ENCODE data around the gene MGRN1.
A peak's percentile ranks its signal among the peaks of the same experiment; 100 is the strongest.

The MGRN1 gene

DNA sequence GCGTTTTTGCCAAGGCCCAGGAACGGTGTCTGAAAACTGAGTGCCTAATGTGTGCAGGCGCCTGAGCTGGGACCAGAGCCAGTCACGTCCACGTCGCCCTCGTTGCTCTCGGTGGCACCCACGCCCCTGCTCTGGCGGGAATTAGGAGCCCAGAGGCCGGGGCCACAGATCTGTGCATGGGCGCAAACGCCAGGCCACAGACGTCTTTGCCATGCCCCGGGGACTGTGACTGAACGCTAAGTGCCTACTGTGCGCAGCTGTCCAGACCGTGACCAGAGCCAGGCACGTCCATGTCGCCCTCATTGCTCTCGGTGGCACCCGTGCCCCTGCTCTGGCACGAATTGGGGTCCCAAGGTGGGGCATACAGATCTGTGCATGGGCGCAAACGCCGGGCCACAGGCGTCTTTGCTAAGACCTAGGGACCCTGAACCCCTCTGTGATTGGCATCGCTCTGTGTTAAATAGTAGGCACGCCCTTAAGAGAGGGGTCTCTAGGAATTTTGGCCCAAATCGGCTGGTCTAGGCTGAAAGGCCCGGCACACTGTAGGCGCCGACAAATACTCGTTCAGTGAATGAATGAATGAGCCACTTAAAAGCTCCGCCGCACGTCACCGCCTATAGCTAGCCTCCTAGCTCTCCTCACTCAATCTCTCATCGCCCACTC lies 9.1 kb upstream of the MGRN1 start:
- Histone ChIP-seq H3K27me3 (ENCODE audit: insufficient read depth, insufficient read length) (no peaks in the 10 kb centered on the region), H3K4me3 (ENCODE audit: insufficient read length, low read depth) (peak overlapping the region; percentile 97), H3K4me1 (ENCODE audit: insufficient read depth, insufficient read length) (peaks cover 45% of the 10 kb centered on the region), H3K36me3 (ENCODE audit: insufficient read depth, insufficient read length, low read length) (peaks cover 7% of the 10 kb centered on the region), H3K9me3 (ENCODE audit: insufficient read depth, low read length) (no peaks in the 10 kb centered on the region), H3K9ac (ENCODE audit: insufficient read length, low read depth) (peak overlapping the region; percentile 96)
- TF ChIP-seq YY1 (IDR thresholded peaks at IDR 0.05; ENCODE audit: insufficient read depth, insufficient read length) (no peak), SUZ12 (IDR thresholded peaks at IDR 0.05; ENCODE audit: extremely low read depth, insufficient read depth, insufficient read length) (no peak), ZNF274 (IDR thresholded peaks at IDR 0.05; ENCODE audit: low read depth, low read length) (no peak)
- DNase-seq (ENCODE audit: low read depth, low spot score): no peak

DNA sequence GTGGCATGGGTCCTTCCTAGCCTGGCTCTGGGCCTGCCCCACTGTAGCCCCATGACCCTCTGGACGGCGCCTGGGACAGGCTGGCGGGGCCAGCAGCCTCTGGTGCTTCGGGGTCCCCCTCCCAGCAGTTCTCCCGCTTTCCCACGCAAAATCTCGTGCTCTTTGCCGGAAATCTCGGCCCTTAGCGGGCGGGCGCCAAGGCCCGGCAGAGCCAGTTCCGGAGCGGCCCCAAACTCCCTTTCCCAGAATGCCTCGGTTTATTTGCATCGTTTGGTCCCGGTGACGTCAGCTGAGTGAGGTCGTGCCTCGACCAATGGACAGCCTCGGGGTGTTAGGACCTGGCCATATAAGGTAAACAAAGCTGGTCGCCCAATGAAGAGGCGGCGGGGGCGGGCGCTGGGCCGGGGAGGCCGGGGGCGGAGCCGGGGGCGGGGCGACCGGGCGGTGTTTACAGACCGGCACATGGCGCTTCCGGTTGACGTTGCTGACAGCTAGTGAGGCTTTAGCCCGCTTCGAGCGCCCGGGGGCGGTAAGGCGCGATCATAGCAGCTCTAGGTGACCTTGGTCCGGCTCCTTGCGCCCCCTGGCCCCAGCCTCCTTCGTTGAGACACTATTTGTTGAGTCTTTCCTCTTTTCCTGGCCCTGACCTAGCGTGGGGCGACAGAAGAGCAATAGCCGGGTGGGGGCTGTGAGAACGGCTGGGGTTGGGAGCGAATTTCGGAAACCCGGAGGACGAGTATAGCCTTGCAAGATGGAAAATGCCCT lies 8.4 kb upstream of the MGRN1 start:
- peaks cover 38% of the 10 kb centered on the region for H3K4me1 ChIP-seq (ENCODE audit: insufficient read depth, insufficient read length)
- no peak for TF ChIP-seq SUZ12 (IDR thresholded peaks at IDR 0.05; ENCODE audit: extremely low read depth, insufficient read depth, insufficient read length)
- TF ChIP-seq YY1 (IDR thresholded peaks at IDR 0.05; ENCODE audit: insufficient read depth, insufficient read length): no peak
- no peak for TF ChIP-seq ZNF274 (IDR thresholded peaks at IDR 0.05; ENCODE audit: low read depth, low read length)
- peaks cover 2% of the 10 kb centered on the region for H3K36me3 ChIP-seq (ENCODE audit: insufficient read depth, insufficient read length, low read length)

DNA sequence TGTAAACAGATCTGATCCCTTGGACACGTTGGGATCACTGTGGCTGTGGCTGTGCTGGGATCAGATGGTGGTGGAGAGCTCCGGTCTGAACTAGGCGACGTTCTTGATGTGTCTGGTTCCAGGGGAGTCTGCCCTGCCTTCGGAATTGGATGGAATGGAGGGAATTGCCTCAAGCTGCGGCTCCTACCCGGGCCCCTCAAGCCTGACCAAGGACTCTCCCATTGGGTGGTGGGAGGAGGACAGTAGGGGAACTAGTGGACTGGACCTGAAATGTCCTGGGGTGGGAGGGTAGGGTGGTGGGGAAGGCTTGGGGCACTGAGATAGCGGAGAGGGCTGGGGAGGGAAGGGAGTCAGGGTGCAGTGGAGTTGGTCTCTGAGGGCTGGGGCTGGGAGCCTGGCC lies 6.7 kb upstream of the MGRN1 start:
- DNase-seq (ENCODE audit: low read depth, low spot score): no peak
- Histone ChIP-seq H3K27me3 (ENCODE audit: insufficient read depth, insufficient read length) (no peaks in the 10 kb centered on the region), H3K9me3 (ENCODE audit: insufficient read depth, low read length) (no peaks in the 10 kb centered on the region), H3K4me1 (ENCODE audit: insufficient read depth, insufficient read length) (peaks cover 31% of the 10 kb centered on the region), H3K9ac (ENCODE audit: insufficient read length, low read depth) (peak overlapping the region; percentile 70), H3K4me3 (ENCODE audit: insufficient read length, low read depth) (no peak overlapping the region), H3K36me3 (ENCODE audit: insufficient read depth, insufficient read length, low read length) (no peaks in the 10 kb centered on the region)
- TF ChIP-seq YY1 (IDR thresholded peaks at IDR 0.05; ENCODE audit: insufficient read depth, insufficient read length) (no peak), SUZ12 (IDR thresholded peaks at IDR 0.05; ENCODE audit: extremely low read depth, insufficient read depth, insufficient read length) (no peak), ZNF274 (IDR thresholded peaks at IDR 0.05; ENCODE audit: low read depth, low read length) (no peak)

More for the DNA sequence above, 8.4 kb upstream of the MGRN1 start:
- Histone ChIP-seq H3K9me3 (ENCODE audit: insufficient read depth, low read length) (no peaks in the 10 kb centered on the region), H3K4me3 (ENCODE audit: insufficient read length, low read depth) (peak overlapping the region; percentile 97), H3K9ac (ENCODE audit: insufficient read length, low read depth) (peak overlapping the region; percentile 96), H3K27me3 (ENCODE audit: insufficient read depth, insufficient read length) (no peaks in the 10 kb centered on the region)
- DNase-seq (ENCODE audit: low read depth, low spot score): peak; percentile 100

DNA sequence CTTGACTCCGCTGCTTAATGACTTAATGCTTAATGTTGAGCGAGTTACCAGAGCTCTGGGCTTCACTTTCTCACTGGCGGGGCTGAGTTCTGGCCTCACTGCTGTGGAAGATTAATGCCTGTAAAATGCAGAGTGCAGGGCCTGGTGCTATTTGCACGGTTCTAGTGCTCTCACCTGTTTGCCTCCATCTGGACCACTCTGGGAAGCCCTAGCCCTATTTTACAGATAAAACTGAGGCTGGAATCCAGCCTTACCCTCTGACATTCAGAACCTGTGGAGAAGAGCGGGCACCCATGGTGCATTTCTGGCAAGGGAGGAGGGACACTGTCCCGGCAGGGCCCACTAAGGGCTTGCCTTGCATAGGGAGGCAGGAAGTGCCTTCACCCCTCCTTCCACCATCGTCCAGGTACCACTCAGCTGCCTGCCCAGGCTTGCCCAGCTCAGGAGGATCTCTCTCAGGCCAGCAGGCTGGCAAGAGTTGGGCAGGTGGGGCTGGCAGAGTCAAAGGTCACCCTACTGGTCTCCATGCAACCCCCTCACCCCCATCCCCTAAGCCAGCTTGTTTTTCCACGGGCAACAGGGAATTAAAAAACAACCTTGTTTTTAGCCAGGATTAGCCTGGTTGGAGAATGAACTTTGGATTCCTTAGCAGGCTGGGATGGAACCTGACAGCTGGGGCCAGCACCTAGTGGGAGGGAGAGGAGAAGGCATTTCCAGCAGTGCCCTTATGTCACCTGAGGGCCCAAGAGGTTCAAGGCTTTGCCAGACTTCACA lies 5.8 kb upstream of the MGRN1 start:
- H3K27me3 ChIP-seq (ENCODE audit: insufficient read depth, insufficient read length): no peaks in the 10 kb centered on the region
- no peak for DNase-seq (ENCODE audit: low read depth, low spot score)
- H3K4me1 ChIP-seq (ENCODE audit: insufficient read depth, insufficient read length): peaks cover 23% of the 10 kb centered on the region
- no peak for TF ChIP-seq YY1 (IDR thresholded peaks at IDR 0.05; ENCODE audit: insufficient read depth, insufficient read length)
- TF ChIP-seq SUZ12 (IDR thresholded peaks at IDR 0.05; ENCODE audit: extremely low read depth, insufficient read depth, insufficient read length): no peak
- no peak for TF ChIP-seq ZNF274 (IDR thresholded peaks at IDR 0.05; ENCODE audit: low read depth, low read length)
- no peak overlapping the region for H3K4me3 ChIP-seq (ENCODE audit: insufficient read length, low read depth)
- H3K9ac ChIP-seq (ENCODE audit: insufficient read length, low read depth): peak overlapping the region; percentile 70
- no peaks in the 10 kb centered on the region for H3K9me3 ChIP-seq (ENCODE audit: insufficient read depth, low read length)
- H3K36me3 ChIP-seq (ENCODE audit: insufficient read depth, insufficient read length, low read length): no peaks in the 10 kb centered on the region

DNA sequence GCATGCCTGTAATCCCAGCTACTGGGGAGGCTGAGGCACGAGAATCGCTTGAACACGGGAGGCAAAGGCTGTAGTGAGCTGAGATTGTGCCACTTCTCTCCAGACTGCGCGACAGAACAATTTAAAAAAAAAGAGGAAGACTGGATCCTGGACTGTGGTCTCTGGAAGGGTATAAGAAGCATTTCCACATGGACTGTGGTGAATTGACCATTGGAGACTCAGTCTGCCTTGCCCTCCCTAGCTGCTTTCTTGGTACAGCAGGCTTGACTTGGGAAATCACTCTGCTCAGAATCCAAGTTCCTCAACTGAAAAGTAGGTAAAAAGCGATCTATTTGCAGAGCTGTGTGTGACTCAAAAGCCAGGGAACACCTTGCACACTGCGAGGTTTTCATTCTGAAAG lies 1.0 kb upstream of the MGRN1 start:
- Histone ChIP-seq H3K9ac (ENCODE audit: insufficient read length, low read depth) (no peak overlapping the region), H3K4me1 (ENCODE audit: insufficient read depth, insufficient read length) (peaks cover 13% of the 10 kb centered on the region), H3K4me3 (ENCODE audit: insufficient read length, low read depth) (no peak overlapping the region), H3K27me3 (ENCODE audit: insufficient read depth, insufficient read length) (no peaks in the 10 kb centered on the region), H3K36me3 (ENCODE audit: insufficient read depth, insufficient read length, low read length) (peaks cover 14% of the 10 kb centered on the region), H3K9me3 (ENCODE audit: insufficient read depth, low read length) (peaks cover 8% of the 10 kb centered on the region; the same call in 1 of the 2 replicates)
- TF ChIP-seq SUZ12 (IDR thresholded peaks at IDR 0.05; ENCODE audit: extremely low read depth, insufficient read depth, insufficient read length) (no peak), YY1 (IDR thresholded peaks at IDR 0.05; ENCODE audit: insufficient read depth, insufficient read length) (no peak), ZNF274 (IDR thresholded peaks at IDR 0.05; ENCODE audit: low read depth, low read length) (no peak)
- no peak for DNase-seq (ENCODE audit: low read depth, low spot score)

DNA sequence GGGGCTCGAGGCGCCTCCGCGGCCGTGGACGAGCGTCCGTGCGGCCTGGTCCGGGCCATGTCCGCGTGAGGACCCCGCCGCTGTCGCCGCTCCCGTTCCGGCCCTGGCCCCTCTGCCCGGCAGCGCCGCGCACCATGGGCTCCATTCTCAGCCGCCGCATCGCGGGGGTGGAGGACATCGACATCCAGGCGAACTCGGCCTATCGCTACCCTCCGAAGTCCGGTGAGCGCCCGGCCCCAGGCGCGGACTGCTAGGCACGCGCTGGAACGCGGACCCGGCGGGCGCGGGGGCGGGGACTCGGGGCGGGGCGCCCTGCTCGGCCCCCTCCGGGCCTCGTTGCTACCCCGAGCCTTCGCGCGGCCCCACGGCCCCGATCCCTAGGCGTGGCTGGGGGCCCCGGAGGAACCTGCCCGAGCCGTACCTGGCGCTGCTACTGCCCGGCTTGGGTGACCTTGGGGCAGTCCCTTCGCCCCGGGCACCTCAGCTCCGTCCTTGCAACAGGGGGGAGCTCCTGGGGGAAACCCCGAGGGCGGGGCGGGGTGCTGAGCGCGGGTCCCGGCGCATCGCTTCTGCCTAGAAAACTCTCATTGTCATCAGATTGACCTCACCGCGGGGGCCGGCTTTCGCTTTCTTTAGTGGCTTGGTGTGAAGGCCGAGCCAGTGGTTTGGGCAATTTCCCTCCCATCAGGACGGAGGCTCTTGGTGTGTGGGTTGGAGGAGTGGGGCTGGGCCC lies 367 bp downstream of the MGRN1 start:
- Histone ChIP-seq H3K4me3 (ENCODE audit: insufficient read length, low read depth) (peak overlapping the region; percentile 96), H3K36me3 (ENCODE audit: insufficient read depth, insufficient read length, low read length) (peaks cover 14% of the 10 kb centered on the region), H3K4me1 (ENCODE audit: insufficient read depth, insufficient read length) (peaks cover 8% of the 10 kb centered on the region), H3K9me3 (ENCODE audit: insufficient read depth, low read length) (peaks cover 8% of the 10 kb centered on the region; the same call in 1 of the 2 replicates), H3K9ac (ENCODE audit: insufficient read length, low read depth) (peak overlapping the region; percentile 98), H3K27me3 (ENCODE audit: insufficient read depth, insufficient read length) (no peaks in the 10 kb centered on the region)
- TF ChIP-seq YY1 (IDR thresholded peaks at IDR 0.05; ENCODE audit: insufficient read depth, insufficient read length): no peak
- TF ChIP-seq ZNF274 (IDR thresholded peaks at IDR 0.05; ENCODE audit: low read depth, low read length): no peak
- no peak for TF ChIP-seq SUZ12 (IDR thresholded peaks at IDR 0.05; ENCODE audit: extremely low read depth, insufficient read depth, insufficient read length)
- peak; percentile 78 for DNase-seq (ENCODE audit: low read depth, low spot score)

Data from NT2/D1 (cell line).